Ishikawa (cell line): ENCODE results near the gene OXER1.

Experiments used
- CEBPB ChIP-seq: IDR thresholded peaks from 2 replicates; pipeline ENCODE4 v1.6.1; 2012
- CREB1 ChIP-seq: IDR thresholded peaks from 2 replicates; pipeline ENCODE4 v1.6.1; 2012; ENCODE audit warnings: low read depth
- EGR1 ChIP-seq: IDR thresholded peaks from 2 replicates; pipeline ENCODE4 v1.6.1; 2012
- EP300 ChIP-seq: IDR thresholded peaks from 2 replicates; pipeline ENCODE4 v1.6.1; 2012; ENCODE audit warnings: borderline replicate concordance
- FOXM1 ChIP-seq: IDR thresholded peaks from 2 replicates; pipeline ENCODE4 v1.6.1; 2012; ENCODE audit warnings: low read depth, borderline replicate concordance
- NFIC ChIP-seq: IDR thresholded peaks from 2 replicates; pipeline ENCODE4 v1.6.1; 2012
- RAD21 ChIP-seq: IDR thresholded peaks from 2 replicates; pipeline ENCODE4 v1.6.1; 2012; ENCODE audit warnings: low read depth
- TAF1 ChIP-seq: IDR thresholded peaks from 2 replicates; pipeline ENCODE4 v1.6.1; 2012; ENCODE audit warnings: low read depth, mild to moderate bottlenecking
- TCF12 ChIP-seq: IDR thresholded peaks from 2 replicates; pipeline ENCODE4 v1.6.1; 2012; ENCODE audit warnings: low read depth
- TEAD4 ChIP-seq: IDR thresholded peaks from 2 replicates; pipeline ENCODE4 v1.6.1; 2012
- YY1 ChIP-seq: IDR thresholded peaks from 2 replicates; pipeline ENCODE4 v1.6.1; 2012; ENCODE audit warnings: low read depth
- ZBTB7A ChIP-seq: IDR thresholded peaks from 2 replicates; pipeline ENCODE4 v1.6.1; 2012; ENCODE audit warnings: low read depth
- TF ChIP-seq, protein P1 (sequence below): IDR thresholded peaks from 2 replicates; pipeline ENCODE4 v1.6.1; 2012
- TF ChIP-seq, protein P2 (sequence below): IDR thresholded peaks from 2 replicates; pipeline ENCODE4 v1.6.1; 2012
- TF ChIP-seq, protein P3 (sequence below): IDR thresholded peaks from 2 replicates; pipeline ENCODE4 v1.6.1; 2012; ENCODE audit warnings: low read depth, mild to moderate bottlenecking

Gene OXER1, protein sequence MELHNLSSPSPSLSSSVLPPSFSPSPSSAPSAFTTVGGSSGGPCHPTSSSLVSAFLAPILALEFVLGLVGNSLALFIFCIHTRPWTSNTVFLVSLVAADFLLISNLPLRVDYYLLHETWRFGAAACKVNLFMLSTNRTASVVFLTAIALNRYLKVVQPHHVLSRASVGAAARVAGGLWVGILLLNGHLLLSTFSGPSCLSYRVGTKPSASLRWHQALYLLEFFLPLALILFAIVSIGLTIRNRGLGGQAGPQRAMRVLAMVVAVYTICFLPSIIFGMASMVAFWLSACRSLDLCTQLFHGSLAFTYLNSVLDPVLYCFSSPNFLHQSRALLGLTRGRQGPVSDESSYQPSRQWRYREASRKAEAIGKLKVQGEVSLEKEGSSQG

DNA sequence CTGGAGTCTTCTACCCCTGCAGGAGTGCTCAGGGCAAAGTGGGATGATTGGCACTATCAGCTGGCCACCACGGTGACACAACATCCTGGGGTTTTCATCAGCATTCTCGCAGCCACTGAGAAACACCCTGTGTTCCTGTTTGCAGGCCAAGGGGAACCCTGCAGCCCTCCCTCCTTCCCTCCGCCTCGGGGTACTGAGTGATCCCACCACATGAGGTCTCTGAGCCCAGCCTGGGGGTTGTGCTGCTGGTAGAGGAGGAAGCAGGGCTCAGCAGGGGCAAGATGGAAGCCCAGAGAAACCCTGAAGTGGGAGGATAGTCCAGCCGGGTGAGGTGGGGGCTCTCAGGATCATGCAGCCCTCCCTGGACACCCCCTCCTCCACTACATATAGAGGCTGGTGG lies at the start of gene OXER1:
TSS of gene OXER1 (minus strand) at position 40 of the 400 bp plus-strand sequence. CDS start 73 bp downstream, outside the sequence.
- TF ChIP-seq RAD21 (no peak), CEBPB (no peak), YY1 (no peak), EP300 (no peak), FOXM1 (no peak), TCF12 (no peak), EGR1 (no peak), TAF1 (no peak), NFIC (no peak), ZBTB7A (no peak), TEAD4 (no peak)
- TF ChIP-seq, protein P1, sequence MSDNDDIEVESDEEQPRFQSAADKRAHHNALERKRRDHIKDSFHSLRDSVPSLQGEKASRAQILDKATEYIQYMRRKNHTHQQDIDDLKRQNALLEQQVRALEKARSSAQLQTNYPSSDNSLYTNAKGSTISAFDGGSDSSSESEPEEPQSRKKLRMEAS = no peak
- TF ChIP-seq, protein P2, sequence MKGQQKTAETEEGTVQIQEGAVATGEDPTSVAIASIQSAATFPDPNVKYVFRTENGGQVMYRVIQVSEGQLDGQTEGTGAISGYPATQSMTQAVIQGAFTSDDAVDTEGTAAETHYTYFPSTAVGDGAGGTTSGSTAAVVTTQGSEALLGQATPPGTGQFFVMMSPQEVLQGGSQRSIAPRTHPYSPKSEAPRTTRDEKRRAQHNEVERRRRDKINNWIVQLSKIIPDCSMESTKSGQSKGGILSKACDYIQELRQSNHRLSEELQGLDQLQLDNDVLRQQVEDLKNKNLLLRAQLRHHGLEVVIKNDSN = no peak
- TF ChIP-seq, protein P3, sequence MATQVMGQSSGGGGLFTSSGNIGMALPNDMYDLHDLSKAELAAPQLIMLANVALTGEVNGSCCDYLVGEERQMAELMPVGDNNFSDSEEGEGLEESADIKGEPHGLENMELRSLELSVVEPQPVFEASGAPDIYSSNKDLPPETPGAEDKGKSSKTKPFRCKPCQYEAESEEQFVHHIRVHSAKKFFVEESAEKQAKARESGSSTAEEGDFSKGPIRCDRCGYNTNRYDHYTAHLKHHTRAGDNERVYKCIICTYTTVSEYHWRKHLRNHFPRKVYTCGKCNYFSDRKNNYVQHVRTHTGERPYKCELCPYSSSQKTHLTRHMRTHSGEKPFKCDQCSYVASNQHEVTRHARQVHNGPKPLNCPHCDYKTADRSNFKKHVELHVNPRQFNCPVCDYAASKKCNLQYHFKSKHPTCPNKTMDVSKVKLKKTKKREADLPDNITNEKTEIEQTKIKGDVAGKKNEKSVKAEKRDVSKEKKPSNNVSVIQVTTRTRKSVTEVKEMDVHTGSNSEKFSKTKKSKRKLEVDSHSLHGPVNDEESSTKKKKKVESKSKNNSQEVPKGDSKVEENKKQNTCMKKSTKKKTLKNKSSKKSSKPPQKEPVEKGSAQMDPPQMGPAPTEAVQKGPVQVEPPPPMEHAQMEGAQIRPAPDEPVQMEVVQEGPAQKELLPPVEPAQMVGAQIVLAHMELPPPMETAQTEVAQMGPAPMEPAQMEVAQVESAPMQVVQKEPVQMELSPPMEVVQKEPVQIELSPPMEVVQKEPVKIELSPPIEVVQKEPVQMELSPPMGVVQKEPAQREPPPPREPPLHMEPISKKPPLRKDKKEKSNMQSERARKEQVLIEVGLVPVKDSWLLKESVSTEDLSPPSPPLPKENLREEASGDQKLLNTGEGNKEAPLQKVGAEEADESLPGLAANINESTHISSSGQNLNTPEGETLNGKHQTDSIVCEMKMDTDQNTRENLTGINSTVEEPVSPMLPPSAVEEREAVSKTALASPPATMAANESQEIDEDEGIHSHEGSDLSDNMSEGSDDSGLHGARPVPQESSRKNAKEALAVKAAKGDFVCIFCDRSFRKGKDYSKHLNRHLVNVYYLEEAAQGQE = no peak

DNA sequence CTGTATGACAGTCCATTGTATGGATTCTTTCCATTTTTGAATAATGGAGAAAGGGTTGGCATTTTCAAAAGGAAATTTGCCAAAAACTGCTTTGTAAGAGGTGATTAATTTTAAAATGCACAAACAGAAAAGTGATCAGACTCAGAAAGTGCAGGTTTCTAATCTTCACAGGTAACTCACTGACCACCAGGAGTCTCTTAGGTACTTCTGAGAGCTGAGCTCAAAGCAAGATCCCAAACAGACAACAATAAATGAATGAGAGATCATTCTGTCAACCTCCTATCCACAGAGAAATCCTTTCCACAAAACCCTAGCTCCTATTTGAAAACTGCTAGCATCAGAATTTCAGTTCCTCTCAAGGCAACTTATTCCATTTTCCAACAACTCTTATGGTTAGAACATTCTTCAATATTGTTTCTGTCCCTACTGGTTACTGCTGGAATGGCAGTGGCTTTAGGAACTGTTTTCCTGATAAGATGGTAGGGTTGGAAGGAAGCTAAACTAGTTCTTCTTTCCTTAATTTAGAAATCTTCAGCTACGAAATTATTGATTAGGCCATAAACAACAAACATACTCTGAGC lies 49.1 kb upstream of the OXER1 start:
- TF ChIP-seq TAF1 (no peak), NFIC (no peak), YY1 (no peak)
- TF ChIP-seq, protein P2 = no peak

DNA sequence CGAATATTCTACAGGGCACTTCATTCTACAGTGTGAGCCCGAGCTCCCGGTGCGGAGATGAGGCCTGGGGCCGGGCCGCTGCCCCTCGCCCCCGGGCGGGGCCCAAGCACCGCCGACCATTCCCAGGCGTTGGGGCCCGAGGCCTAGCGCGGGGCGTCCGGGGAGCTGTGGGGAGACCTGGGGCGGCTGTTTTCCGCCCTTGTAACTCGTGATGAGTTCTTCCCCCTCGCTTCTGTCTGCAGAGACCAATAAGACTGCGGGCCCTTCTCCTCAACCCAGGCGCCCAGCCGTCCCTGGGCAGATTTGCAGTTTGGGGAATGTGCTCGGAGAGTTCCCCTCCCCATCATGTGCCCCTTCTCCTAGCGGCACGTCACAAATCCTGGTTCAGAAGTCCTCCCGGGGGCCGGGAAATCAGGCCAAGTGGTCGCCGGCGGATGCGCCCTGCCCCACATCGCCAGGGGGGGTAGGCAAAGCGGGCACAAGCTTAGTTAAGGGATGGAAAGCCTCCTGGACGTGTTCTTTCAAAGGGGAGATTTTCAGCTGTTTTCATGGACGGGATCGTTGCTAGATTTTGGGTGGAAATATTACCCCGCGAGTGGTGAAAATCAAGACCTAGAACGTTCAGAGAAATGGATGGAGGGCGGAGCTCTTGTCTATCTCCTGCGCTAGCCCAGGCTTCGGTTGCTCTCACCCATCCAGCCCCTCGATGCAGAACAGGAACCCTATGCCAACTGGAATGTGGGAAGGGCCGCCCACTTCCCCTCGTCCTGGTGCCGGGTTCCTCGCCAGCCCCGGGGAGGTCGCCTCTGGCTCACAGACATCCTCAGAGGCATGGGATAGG lies 47.3 kb upstream of the OXER1 start:
- TF ChIP-seq EGR1 = no peak
- TF ChIP-seq RAD21 = no peak
- no peak for TF ChIP-seq FOXM1
- TF ChIP-seq YY1 = no peak
- no peak for TF ChIP-seq EP300
- no peak for TF ChIP-seq TCF12
- TF ChIP-seq CEBPB = no peak
- TF ChIP-seq, protein P3 = no peak
- TF ChIP-seq, protein P1 = no peak
- no peak for TF ChIP-seq TAF1
- no peak for TF ChIP-seq CREB1
- TF ChIP-seq ZBTB7A = no peak
- TF ChIP-seq TEAD4 = no peak
- TF ChIP-seq NFIC = no peak

DNA sequence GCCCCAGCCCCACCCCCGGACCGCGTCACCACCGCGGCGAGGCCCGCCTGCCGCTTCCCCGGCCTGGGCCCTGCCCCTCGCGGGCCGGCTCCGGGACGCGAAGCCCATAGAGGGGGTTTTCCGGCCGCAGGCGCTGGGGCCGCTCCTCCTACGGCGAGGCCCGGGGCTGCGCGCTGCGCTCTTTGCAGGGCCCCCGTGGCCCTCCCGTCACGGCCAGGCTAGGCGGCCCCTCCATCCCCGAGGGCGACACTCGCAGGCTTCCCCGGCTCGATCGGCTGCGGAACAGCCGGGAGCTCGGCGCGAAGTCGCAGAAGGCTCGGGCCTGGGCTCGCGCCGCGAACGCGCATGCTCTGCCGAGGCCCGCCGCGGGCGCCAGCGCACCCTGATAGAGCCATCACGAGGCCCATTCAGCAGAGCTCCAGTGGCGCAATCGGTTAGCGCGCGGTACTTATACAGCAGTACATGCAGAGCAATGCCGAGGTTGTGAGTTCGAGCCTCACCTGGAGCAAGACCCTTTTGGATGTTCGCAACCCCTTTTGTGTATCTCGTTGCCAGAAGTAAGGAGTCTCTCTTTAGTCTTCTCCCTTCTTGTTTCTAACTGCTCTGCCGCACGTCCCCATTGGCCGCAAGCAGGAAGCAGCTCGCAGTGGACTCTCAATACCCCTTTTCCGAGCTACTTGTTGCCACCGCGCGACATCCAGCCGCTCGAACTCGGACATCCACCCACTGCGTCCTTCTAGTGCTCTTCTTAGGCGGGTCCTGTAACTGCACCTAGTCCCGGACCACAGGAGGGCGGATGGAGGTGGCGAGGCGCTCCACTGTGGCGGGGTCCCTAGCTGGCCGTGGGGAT lies 46.4 kb upstream of the OXER1 start:
- TF ChIP-seq, protein P1 = peak; percentile 85
- TF ChIP-seq NFIC = no peak; the same call in 1 of the 2 replicates
- no peak for TF ChIP-seq EGR1
- no peak for TF ChIP-seq FOXM1
- 0 out of 2 replicates have a peak, but pooled peaks have one; percentile 5 for TF ChIP-seq TAF1
- TF ChIP-seq EP300 = no peak
- peak; percentile 55; the same call in 1 of the 2 replicates for TF ChIP-seq TCF12
- TF ChIP-seq RAD21 = peak; percentile 11; the same call in 1 of the 2 replicates
- peak; percentile 95 for TF ChIP-seq TEAD4
- TF ChIP-seq, protein P3 = no peak
- TF ChIP-seq CREB1 = no peak
- peak; percentile 90 for TF ChIP-seq CEBPB
- peak; percentile 60; the same call in 1 of the 2 replicates for TF ChIP-seq YY1
- TF ChIP-seq, protein P2 = 0 out of 2 replicates have a peak, but pooled peaks have one; percentile 36
- TF ChIP-seq ZBTB7A = no peak
